LNCAP (cell line): Measurements from ENCODE around the gene PIBF1.

Source experiments
- CTCF ChIP-seq: fragments of 450-650 bp; IDR thresholded peaks from 2 replicates; pipeline ENCODE4 v1.5.1; 2017; ENCODE audit warnings: mild to moderate bottlenecking

Gene PIBF1

DNA sequence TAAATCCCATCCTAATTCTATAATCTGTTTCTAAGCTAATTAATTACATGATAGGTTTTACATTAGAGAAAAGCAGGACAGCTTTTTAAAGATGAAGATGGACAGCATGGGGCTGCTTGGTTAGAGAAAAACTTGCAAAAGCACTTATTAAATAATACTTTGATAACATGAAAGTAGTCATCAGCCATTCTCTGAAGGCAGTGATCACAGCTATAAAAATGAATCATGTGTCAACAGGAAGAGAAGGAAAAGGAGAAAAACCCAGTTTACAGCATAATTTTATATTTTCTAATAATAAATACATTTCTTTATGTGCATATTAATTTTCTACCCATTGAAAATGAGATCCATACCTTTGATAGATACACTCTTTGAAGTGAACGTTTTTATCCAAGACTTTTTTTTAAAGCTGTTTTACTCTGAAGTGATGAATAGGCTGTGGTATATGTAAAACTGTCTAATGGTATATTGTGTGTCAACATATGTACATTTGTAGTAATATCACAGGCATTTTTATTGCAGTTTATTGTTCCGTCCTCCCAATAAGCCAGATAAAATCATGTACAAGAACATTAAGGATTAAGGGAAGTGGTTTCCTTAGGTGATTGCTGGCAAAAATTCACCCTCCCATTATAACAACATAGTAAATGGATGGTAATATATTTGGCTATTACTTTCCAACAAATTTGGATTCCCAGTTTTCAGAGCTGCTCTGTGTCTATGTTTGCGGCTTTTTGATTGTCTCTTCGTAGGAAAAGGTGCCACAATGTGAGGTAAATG lies 275.5 kb downstream of the PIBF1 start:
- TF ChIP-seq CTCF, result no peak

DNA sequence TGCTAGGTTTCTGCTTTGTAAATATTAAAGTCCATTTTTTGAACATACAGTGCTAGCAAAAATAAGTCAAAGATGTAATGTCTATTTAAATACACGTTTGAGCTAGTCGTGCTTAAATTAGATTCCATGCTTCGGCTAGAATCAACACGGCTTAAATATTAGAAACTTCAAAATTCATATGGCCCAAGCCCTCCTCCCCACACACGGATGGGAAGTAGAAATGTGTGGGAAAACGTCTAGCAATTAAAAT lies 276.1 kb downstream of the PIBF1 start:
- TF ChIP-seq CTCF, result no peak

DNA sequence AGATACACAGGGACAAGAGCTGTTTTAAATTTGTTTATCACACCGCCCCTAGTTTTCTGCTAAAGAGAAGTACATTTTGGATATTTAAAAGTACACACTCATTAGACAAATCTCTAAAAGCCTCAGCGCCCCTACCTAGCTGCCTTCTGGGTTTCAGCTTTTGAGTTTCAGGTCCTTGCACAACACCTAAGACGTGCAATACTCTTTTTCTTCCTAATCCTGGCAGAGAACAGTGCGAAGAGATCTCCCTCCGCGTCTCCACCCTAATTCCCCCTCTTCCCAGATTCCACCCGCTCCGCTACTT lies 276.5 kb downstream of the PIBF1 start:
- TF ChIP-seq CTCF, result no peak

DNA sequence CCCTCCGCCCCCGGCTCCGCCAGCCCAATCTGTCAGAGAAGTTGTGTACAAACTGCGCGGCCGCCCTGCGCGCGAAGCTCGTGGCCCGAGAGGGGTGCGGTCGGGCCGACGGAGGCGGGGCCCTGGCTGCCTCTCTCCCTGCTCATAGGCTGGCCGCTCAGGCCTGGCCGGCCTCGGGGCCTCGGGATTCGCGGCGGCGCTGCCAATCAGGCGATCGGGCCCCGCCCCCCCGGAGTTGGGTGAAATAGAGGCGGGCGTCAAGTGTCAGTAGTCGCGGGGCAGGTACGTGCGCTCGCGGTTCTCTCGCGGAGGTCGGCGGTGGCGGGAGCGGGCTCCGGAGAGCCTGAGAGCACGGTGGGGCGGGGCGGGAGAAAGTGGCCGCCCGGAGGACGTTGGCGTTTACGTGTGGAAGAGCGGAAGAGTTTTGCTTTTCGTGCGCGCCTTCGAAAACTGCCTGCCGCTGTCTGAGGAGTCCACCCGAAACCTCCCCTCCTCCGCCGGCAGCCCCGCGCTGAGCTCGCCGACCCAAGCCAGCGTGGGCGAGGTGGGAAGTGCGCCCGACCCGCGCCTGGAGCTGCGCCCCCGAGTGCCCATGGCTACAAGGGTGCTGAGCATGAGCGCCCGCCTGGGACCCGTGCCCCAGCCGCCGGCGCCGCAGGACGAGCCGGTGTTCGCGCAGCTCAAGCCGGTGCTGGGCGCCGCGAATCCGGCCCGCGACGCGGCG lies 277.0 kb downstream of the PIBF1 start, which contains the start of gene KLF5:
Gene KLF5, plus strand, starts transcription at position 270 of the 724 bp plus-strand sequence. Its CDS starts 323 bp downstream, at position 593.
- no peak for TF ChIP-seq CTCF

GRCh38 chr13:73059460-73060250 lies 277.7 kb downstream of the PIBF1 start:
- 0 out of 2 replicates have a peak, but pooled peaks have one; percentile 14 for TF ChIP-seq CTCF

GRCh38 chr13:73060251-73061160 lies 278.6 kb downstream of the PIBF1 start:
- no peak for TF ChIP-seq CTCF

- TF ChIP-seq CTCF, result no peak
Observed at GRCh38 chr13:73061473-73061872, 279.5 kb downstream of the PIBF1 start.
